Peyer's patch (tissue), 4 donors: ENCODE results near the gene EFHC2. TPM values are rescaled to one million over a fixed set of nuclear protein-coding genes. Genes with fewer than 3 reads are reported as not detected.
"Not testable (repeated sequence)": the region's sequence is repeated elsewhere in the genome, so short reads cannot be mapped to it uniquely, and the experiment has no call there.

ENCODE experiments used
- DNase-seq, 3 donors: peaks; one replicate each; pipeline ENCODE4 v3.0.0-alpha.2; 2017 to 2019
- H3K27ac ChIP-seq, 4 donors: fragments of 200-600 bp; sonication (generic); one replicate each; pipeline ENCODE4 v1.5.1; 2016 to 2019
- H3K27me3 ChIP-seq, 2 donors: fragments of 200-600 bp; sonication (generic); one replicate each; pipeline ENCODE4 v1.5.1; 2019
- H3K36me3 ChIP-seq, 3 donors: fragments of 200-600 bp; sonication (generic); one replicate each; pipeline ENCODE4 v1.5.1; 2016 to 2019
- H3K4me1 ChIP-seq, 4 donors: fragments of 200-600 bp; sonication (generic); one replicate each; pipeline ENCODE4 v1.5.1; 2016 to 2019
- H3K4me3 ChIP-seq, 4 donors: fragments of 200-600 bp; sonication (generic); 1 replicate in 3 of 4; 2 replicates in 1 of 4; pipeline ENCODE4 v1.5.1; 2016 to 2019; ENCODE audit warnings: mild to moderate bottlenecking in 1 of 4
- H3K9me3 ChIP-seq, 4 donors: fragments of 200-600 bp; sonication (generic); one replicate each; pipeline ENCODE4 v1.5.1; 2016 to 2019; ENCODE audit warnings: mild to moderate bottlenecking in 1 of 4
- CTCF ChIP-seq, 6 experiments: fragments of 450-650 bp in 4 of 6; fragments of 200-600 bp in 2 of 6; sonication (generic) in 1 of 6; IDR thresholded peaks; one replicate each; pipeline ENCODE4 v1.5.1; 2017 to 2019; ENCODE audit warnings: antibody characterized with exemption in 6 of 6, mild to moderate bottlenecking in 3 of 6, moderate library complexity in 1 of 6
- POLR2A ChIP-seq, 2 donors: fragments of 450-650 bp; IDR thresholded peaks; one replicate each; pipeline ENCODE4 v1.5.1; 2017; ENCODE audit warnings: antibody characterized with exemption in 2 of 2, mild to moderate bottlenecking in 2 of 2, moderate library complexity in 2 of 2
- total RNA-seq, 4 donors: library from RNA; depleted of rRNA; stranded (reverse); fragments of >200 nt; gene quantifications; one replicate each; pipeline ENCODE4 v1.1.0, GENCODE V29; 2016

Gene EFHC2
- total RNA-seq, 4 donors from 2014 or later: 1.3 to 3.7 (median 3.4) TPM; not detected in 1

GRCh38 chrX:44218465-44218864 lies 125.0 kb downstream of the EFHC2 start:
- H3K27ac ChIP-seq: no peak overlapping the region
- H3K36me3 ChIP-seq: no peaks in the 10 kb centered on the region
- no peak for DNase-seq
- TF ChIP-seq POLR2A (IDR thresholded peaks at IDR 0.05) (no peak), CTCF (IDR thresholded peaks at IDR 0.05) (no peak)
- H3K4me1 ChIP-seq: no peaks in the 10 kb centered on the region
- no peak overlapping the region for H3K4me3 ChIP-seq
- no peaks in the 10 kb centered on the region for H3K9me3 ChIP-seq
- no peaks in the 10 kb centered on the region for H3K27me3 ChIP-seq

- H3K27ac ChIP-seq: no peak overlapping the region
- no peaks in the 10 kb centered on the region for H3K36me3 ChIP-seq
- H3K4me1 ChIP-seq: no peaks in the 10 kb centered on the region
- H3K27me3 ChIP-seq: no peaks in the 10 kb centered on the region
- no peak for DNase-seq
- no peak for TF ChIP-seq POLR2A (IDR thresholded peaks at IDR 0.05)
- TF ChIP-seq CTCF (IDR thresholded peaks at IDR 0.05): no peak
- no peak overlapping the region for H3K4me3 ChIP-seq
- no peaks in the 10 kb centered on the region for H3K9me3 ChIP-seq
These were observed 127.3 kb downstream of the EFHC2 start for GRCh38 chrX:44216171-44216570.

- no peaks in the 10 kb centered on the region for H3K9me3 ChIP-seq
- no peak for DNase-seq
- H3K4me3 ChIP-seq: no peak overlapping the region
These were observed 139.7 kb downstream of the EFHC2 start for GRCh38 chrX:44203791-44204190.

GRCh38 chrX:44202596-44202995 lies 140.9 kb downstream of the EFHC2 start:
- DNase-seq: no peak

More at GRCh38 chrX:44203791-44204190, 139.7 kb downstream of the EFHC2 start:
- no peaks in the 10 kb centered on the region for H3K27me3 ChIP-seq
- no peak overlapping the region for H3K27ac ChIP-seq
- no peaks in the 10 kb centered on the region for H3K36me3 ChIP-seq
- TF ChIP-seq CTCF (IDR thresholded peaks at IDR 0.05): peak in 1 of 6 experiments; percentile 13
- no peak for TF ChIP-seq POLR2A (IDR thresholded peaks at IDR 0.05)
- H3K4me1 ChIP-seq: no peaks in the 10 kb centered on the region

GRCh38 chrX:44189116-44189515 lies 154.4 kb downstream of the EFHC2 start:
- H3K27me3 ChIP-seq: no peaks in the 10 kb centered on the region
- H3K4me1 ChIP-seq: no peaks in the 10 kb centered on the region
- DNase-seq: no peak
- H3K9me3 ChIP-seq: no peaks in the 10 kb centered on the region
- no peaks in the 10 kb centered on the region for H3K36me3 ChIP-seq
- no peak overlapping the region for H3K4me3 ChIP-seq
- H3K27ac ChIP-seq: no peak overlapping the region
- no peak for TF ChIP-seq POLR2A (IDR thresholded peaks at IDR 0.05)

More at GRCh38 chrX:44202596-44202995, 140.9 kb downstream of the EFHC2 start:
- no peaks in the 10 kb centered on the region for H3K9me3 ChIP-seq
- TF ChIP-seq CTCF (IDR thresholded peaks at IDR 0.05) (no peak), POLR2A (IDR thresholded peaks at IDR 0.05) (no peak)
- no peaks in the 10 kb centered on the region for H3K27me3 ChIP-seq
- no peaks in the 10 kb centered on the region for H3K4me1 ChIP-seq
- H3K4me3 ChIP-seq: no peak overlapping the region
- no peaks in the 10 kb centered on the region for H3K36me3 ChIP-seq
- no peak overlapping the region for H3K27ac ChIP-seq

- H3K36me3 ChIP-seq, H3K27me3 ChIP-seq, DNase-seq, H3K9me3 ChIP-seq, H3K27ac ChIP-seq, H3K4me3 ChIP-seq, H3K4me1 ChIP-seq: not testable (repeated sequence)
These were observed 155.6 kb downstream of the EFHC2 start for GRCh38 chrX:44187915-44188314.

GRCh38 chrX:44183329-44183728 lies 160.1 kb downstream of the EFHC2 start:
- H3K4me1 ChIP-seq: no peaks in the 10 kb centered on the region
- H3K9me3 ChIP-seq: no peaks in the 10 kb centered on the region
- no peak overlapping the region for H3K27ac ChIP-seq
- TF ChIP-seq CTCF (IDR thresholded peaks at IDR 0.05): peak in 3 of 6 experiments; percentile 24 to 36 (median 25)
- TF ChIP-seq POLR2A (IDR thresholded peaks at IDR 0.05): no peak
- no peaks in the 10 kb centered on the region for H3K36me3 ChIP-seq
- DNase-seq: no peak
- no peaks in the 10 kb centered on the region for H3K27me3 ChIP-seq
- no peak overlapping the region for H3K4me3 ChIP-seq
